HG03558 (cell line): ENCODE results near the gene ZBTB12.
"Not testable (repeated sequence)": the region's sequence is repeated elsewhere in the genome, so short reads cannot be mapped to it uniquely, and the experiment has no call there.

Experiments
- ATAC-seq: cut with Tn5 transposase; IDR thresholded peaks from one replicate; pipeline ENCODE4 v1.9.1; 2021; ENCODE audit warnings: moderate number of reproducible peaks; ENCODE audit not compliant: unreplicated experiment; ENCODE audit errors: extremely low read depth

ZBTB12 gene

DNA sequence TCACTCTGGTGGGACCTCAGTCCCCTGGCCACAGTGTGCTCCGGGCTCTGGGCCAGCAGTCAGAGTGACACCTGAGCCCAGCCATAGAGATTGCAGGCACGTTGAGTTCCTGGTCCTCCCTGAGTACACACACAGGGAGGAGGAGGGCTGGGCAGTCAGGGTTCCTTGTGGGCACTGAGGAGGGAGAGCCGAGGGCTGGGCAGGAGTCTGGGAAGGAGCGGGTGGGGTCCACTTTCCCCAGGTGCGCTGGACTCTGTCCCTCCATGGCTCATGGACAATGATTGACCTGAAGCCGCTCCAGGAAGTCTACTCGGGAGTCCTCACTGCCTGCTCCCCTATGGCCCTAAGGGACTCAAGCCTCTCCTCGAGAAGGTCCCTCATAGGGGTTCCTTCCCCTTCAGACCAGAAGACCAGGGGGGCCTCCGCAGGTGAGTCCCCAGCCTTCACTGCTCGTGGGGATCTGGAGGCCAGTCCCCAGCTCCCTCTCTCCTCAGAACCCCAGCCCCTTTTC, 24.2 kb downstream of the ZBTB12 start:
- no peak for ATAC-seq

DNA sequence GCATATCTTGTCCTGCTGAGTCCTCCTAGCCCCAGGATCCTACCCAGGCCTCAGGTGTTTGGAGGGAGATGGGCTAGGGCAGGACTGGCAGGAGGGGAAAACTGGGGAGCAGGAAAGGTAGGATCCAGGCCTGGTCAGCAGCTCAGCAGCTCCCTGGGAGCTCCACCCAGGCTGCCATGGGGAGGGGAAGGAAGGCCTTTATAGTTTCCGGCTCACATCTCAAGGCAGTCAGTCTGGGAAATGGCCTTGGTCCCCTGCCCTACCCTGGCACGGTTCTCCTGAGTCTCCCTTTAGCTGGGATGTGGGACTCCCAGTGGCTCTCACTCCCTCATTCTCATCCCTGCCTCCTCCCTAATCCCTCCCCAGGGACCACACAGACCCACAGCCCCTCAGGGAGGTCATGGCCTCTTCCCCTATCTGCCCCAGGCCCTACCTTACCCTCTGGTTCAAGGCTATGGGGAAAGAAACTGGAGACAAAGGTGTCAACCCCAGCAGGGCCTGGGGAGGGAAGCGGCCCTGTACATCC, 24.7 kb downstream of the ZBTB12 start:
- ATAC-seq: no peak

DNA sequence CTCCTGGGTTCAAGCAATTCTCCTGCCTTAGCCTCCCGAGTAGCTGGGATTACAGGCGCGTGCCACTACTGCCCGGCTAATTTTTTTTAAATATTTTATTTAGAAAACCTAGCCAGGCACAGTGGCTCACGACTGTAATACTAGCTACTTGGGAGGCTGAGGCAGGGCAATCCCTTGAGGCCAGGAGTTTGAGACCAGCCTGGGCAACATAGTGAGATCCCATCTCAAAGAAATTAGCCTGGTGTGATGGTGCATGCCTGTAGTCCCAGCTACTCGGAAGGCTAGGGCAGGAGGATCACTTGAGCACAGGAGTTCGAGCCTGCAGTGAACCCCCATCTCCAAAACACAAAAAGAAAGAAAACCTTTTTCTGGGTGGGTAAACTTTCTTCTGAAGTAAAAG, 25.5 kb downstream of the ZBTB12 start:
- no peak for ATAC-seq

DNA sequence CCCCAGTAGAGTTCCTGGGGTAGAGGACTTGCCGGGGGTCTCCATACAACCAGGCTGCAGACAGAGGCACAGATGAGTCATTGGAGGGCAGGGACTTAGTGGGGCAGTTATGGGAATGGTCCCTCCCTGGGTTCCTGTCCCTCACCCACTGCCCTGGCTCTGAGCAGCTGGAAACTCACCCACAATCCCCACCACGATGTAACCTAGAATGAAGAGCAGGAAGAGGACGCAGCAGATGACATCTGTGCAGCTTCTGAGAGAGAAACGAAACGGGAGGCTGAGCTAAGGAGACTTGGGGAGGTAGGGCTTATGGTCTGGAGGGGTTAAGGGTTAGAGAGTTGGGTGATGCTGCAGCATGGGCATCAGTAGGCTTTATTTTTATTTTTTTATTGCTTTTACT, 26.0 kb downstream of the ZBTB12 start:
- ATAC-seq: no peak

DNA sequence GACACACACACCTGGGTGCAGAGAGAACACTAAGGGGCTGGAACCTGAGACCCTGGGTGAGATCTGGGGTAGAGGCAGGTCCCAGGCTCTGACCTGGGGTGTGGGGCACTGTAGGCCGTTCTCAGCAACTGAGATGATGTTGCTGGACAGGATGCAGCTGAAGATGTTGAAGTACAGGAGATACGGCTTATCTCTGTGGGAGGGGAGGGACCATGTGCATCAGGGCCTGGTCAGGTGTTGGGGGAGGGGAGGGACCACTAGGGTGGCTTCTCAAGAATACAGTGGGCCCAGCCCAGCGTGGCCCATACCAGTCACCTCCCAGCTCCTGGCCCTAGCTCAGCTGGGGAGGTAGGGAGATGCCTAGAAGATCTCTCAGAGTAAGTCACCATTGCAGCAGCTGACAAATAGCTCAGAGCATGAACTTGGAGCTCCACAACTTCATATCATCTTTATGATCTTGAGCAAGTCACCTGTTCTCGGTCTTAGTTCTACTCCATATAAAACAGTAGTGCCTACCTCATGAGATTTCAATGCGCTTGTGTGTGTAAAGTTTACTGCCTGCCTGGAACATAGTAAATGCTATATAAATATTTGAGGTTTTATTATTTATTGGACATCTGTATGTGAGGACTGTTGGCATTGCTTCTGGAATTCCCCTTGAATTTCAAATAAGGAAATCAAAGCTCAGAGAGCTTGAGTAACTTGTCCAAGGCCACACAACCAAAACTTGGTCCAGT, 26.9 kb downstream of the ZBTB12 start:
- no peak for ATAC-seq

DNA sequence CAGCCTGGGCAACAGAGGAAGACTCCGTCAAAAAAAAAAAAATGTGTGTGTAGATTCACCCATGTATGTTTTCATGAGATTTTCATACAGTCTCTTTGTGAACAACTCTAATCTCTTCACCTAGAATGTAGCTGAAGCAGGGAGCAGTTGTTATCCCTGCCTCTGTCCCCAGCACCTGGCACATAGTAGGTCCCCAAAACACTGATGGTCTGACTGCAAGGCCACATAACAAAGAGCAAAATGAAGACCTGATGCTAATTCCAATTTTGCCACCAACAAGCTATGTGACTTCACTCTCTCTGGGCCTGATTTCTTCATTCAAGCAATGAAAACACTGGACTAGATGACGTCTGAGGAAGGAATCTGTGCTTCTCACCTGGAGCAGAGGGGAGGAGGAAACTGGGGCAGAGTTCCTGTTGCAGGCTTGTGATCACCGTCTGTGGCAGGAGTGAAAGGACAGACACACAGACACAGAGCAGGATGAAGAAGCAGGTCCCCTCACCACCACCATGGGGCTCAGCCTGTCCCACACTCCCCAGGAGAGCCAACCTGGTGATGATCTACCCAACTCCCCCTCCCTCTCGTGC, 27.7 kb downstream of the ZBTB12 start:
- no peak for ATAC-seq

DNA sequence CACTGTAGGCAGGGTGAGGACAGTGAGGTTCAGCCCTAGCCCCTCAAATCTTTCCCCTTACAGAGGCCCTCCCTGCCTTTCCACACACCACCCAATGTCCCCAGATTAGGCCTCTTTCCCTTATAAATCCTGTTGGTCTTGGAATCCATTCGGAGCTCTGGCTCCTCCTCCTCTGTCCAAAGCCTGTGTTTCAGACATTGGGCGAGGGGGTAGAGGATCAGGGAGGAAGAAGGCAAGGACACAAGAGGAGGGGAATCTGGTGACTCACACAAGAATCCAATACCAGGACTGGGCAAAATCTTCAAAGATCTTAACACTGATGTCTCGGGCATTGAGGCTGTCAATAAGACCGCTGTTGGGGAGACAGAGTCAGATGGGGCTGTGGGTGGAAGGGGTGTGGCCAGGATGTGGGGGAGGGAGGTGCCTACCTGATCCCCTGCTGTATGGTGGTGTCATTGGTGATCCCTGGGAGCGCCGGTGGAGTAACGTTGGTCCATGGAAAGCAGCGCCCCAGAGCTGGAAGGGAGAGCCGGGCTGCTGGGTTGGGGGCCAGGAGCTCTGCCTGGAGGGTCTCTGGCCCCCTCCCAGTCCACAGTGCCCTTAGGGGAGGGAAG, 30.7 kb downstream of the ZBTB12 start:
- no peak for ATAC-seq

DNA sequence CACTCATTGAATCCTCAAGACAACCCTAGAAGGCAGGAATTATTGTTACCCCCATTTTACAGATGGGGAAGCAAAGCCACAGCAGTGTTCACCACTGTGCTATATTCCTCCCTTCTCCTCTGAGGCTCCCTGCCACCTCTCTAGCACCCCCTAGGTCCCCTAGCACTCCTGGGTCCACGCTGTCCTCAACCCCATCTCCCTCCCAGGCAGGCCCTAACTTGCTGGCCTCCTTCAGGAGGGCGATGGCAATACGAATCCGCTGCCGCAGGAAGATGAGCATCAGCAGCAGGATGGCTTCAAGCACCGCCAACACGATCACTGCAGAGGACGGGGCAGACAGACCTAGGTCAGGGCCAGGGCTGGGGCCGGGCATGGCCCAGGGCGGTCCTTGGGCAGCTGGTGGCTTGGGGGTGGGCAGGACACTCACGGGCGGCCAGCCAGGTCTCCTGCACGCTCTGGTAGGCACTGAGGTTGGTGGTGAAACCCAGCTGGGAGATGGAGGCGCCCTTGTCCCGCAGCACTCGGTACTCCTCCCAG, 31.4 kb downstream of the ZBTB12 start:
- ATAC-seq: no peak

DNA sequence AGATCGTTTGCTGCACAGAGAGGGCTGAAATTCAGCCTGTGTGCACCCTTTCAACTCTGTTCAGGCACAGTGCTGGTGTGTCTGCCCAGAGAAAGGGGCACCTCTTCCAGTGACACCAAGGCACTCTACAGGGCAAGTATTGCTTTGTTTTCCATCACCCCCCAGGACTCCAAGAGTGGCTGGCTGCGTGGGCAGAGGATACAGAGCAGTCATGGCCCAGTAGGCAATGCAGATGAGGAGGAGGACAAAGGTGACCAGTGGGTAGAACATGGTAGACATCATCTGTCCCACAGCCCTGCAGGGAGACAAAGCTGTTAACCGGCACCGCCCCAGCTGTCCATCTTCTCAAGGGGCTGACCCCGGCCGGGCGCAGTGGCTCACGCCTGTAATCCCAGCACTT, 32.5 kb downstream of the ZBTB12 start:
- ATAC-seq: no peak

DNA sequence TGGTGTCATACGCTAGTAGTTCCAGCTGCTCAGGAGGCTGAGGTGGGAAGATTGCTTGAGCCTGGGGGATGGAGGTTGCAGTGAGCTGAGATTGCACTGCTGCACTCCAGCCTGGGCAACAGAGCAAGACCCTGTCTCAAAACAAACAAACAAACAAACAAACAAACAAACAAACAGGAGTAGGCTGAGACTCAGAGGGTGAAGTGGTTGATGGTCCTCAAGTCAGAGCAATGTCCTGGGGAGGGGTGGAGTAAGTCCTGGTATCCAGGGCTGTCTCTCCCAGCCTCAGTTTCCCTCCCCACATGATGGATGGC, 33.3 kb downstream of the ZBTB12 start:
- ATAC-seq: not testable (repeated sequence)

DNA sequence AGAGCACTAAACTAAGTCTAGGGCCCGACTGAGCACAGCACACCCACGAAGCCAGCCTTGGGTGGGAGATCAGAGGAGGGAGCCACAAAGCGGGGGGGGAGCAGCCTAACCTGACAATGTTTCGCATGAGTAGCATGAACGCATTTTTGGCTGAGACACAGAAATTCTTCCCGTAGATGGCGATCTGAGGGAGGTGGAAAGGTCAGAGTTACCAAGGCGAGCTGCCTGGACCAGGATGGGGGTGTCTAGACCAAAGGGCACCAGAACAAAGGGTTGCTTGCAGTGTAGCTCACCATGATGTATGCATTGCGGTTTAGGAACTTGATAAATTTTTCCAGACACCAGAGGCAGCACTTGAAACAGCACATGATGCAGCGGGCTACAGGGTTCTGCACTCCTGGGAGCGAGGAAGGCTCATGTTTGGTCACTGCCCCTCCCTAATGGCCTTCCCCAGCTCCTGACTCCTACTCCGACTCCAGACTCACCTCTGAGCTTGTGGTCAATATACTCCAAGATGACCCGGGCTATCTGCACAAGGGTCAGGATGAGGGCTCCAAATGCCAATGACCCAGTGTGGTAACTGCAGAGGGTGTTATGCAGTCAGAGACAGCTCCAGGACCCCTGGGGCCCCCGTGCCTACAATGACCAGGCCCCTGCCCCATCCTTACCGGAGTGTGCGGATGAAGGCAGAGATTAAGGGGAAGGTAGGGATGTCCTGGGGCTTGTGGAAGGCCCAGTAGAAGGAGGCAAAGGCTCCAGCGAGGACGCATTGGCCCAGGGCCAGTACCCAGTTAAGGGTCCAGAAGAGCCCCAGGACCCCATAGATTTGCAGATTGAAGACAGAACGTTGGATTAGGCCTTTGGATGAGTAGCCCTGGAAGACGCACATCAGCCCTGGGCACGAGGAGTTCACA, 36.4 kb downstream of the ZBTB12 start:
- ATAC-seq: no peak

DNA sequence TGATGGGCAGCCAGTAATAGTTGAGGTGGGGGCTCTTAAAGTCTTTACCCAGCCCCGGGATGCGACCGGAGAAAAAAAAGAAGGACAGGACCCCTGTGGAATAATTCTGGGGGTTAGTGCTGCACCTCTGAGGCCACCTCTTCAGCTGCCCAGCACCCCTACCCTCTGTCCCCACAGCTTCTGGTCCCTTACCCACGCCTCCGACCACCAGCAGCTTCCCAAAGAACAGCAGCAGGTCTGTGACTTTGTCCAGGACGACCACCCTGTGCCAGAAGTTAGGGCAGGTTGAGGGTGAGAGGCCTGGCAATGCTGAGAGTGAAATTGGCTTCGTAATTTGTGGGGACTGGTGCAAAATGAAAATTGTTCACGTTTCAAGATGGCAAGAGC, 37.1 kb downstream of the ZBTB12 start:
- ATAC-seq: no peak

DNA sequence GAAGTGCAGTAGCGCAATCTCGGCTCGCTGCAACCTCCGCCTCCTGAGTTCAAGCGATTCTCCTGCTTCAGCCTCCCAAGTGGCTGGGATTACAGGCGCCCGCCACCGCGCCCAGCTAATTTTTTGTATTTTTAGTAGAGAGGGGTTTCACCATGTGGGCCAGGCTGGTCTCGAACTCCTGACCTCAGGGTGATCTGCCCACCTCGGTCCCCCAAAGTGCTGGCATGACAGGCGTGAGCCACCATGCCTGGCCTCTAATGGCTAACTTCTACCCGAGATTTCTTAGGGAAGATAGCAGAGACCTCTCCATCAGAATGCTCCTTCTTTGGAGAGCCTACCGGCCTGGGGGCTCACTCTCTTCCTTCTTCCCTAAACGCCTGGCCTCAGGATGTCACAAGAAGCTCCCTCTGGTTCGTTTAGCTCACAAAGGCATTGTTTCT, 37.7 kb downstream of the ZBTB12 start:
- ATAC-seq: not testable (repeated sequence)

DNA sequence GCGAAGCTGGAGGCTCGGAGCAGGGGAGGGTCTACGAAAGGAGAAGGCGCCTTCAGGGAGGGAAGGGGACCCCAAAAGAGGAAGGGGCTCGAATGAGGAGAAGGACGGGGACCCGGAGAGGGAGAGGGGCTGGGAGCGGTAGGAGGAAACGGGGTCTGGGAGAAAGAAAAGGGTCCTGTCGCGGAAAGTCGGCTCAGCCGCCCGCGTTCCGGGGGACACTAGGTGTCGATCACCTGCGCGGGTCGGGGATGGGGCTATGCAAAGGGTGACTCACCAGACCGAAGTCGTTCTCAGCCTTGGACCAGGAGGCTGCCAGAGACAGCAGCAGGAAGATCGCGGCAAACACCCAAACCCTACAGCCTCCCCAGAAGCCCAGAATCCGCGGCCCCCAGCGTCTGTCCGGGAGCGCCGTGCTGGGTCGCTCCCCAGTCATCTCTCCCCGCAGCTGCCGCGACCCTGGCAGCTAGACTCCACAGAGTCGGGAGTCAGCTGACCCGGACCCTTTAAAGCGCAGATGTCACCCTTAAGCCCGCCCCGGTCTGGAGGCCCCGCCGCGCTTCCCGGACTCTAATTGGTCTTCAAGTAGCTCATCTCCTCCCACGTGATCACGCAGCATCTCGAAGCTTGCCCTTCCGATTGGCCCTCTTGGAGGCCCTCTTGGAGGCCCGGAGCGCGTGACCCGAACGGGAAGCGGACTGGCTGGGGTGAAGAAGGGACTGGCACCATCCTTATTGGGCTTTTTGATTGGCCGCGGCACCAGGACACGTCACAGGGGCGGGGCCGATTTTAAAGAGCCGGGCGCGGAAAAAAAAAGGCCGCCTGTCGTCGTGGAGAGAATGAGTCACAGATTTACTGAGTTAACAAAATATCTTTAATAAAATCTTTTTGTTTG, 39.3 kb downstream of the ZBTB12 start, which contains the start of gene NEU1:
Gene NEU1 (minus strand): TSS at position 478 of the 892 bp plus-strand sequence. CDS start 45 bp downstream, at position 433.
- ATAC-seq: peak; percentile 77

DNA sequence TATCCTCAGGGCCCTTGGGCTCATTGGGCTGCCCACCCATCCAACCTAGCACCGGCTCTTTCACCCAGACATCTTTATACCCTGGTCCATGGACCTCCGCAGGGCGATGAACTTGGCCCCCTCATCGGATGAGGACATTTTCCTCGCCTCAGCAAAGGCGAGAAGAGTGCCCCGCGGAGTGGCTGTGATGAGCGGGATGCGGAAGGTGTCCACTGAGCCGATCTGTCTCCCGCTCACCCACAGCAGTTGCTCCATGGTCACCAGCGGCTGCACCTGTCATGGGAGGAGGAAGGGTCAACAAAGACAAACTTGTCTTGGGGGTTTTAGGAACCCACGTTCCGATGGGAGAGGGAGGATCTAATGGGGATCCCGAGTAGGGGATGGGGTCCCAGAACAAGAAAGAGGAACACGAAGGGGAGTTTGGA, 40.0 kb downstream of the ZBTB12 start:
- ATAC-seq: no peak

DNA sequence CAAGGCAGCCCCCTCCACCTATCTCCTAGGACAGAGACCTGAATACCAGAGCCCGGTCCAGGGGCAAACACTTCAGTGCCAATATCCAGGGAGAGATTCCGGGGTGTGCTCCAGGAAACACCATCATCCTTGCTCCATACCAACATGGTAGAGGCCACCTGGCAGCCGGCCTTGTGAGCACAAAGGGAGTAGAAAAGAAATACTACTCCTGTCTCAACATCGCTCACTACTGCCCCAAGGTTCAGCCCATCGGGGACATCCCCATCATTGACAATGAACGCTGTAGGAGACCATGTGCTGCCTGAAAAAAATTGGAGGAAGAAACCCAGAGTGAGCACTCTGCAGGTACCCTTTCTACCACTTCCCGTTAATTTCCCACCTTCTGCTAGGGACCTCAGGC, 40.7 kb downstream of the ZBTB12 start:
- no peak for ATAC-seq

DNA sequence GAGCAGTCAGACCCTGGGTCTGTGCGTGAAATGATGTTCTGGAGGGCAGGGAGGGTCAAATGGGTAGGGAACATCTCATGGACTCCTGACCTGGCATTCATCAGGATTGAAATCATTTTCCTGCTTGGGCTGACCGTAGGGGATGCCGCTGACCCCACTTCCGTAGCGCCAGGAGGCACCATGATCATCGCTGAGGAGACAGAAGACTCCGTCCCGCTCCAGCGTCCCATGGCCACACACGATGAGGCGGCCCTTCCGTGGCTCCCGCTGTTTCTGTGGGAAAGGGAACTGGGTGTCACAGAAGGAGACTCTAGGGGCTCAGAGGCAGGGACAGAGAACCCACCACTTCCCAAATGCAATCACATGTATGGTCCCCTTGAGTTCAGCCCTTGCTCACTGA, 41.5 kb downstream of the ZBTB12 start:
- no peak for ATAC-seq

DNA sequence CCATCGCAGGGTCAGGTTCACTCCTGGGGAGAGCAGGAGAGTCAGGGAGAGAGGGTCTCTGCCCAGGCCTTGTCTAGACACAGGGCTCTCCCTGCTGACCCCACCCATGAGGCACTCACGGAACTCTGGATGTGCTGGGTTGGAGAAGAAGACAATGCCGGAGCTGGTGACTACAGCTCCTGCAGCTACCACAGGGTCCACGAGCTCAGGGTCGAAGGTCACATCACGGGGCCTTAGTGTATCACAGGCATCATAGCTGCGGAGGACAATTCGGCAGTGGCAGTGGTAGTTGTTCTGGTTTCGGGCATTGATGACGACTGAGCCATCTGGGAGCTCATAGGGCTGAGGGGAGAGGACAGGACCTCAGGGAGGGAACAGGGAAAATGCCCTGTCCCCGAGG, 42.0 kb downstream of the ZBTB12 start:
- ATAC-seq: no peak

DNA sequence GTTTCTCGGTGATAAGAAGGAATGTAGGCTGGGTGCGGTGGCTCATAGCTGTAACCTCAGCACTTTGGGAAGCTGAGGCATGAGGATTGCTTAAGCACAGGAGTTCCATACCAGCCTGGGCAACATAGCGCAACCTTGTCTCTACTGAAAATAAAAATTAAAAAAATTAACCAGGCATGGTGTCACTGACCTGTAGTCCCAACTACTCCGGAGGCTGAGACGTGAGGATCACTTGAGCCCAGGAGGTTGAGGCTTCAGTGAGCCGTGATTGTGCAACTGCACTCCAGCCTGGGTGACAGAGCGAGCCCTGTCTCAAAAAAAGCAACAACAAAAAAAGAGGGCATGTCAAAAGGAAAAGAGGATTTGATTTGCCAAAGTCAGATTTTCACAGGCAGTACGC, 43.2 kb downstream of the ZBTB12 start:
- no peak for ATAC-seq
